SK-N-SH (cell line): ENCODE results near the gene ASAP3. TPM values are rescaled to one million over a fixed set of nuclear protein-coding genes. Genes with fewer than 3 reads are reported as not detected.

Source experiments
- CTCF ChIA-PET: fragments of 300-600, 350-600 bp; formaldehyde crosslinking; extraction: SDS; loops from one replicate; lab custom pipeline; 2021; lab: Yijun Ruan, JAX
- POLR2A ChIA-PET: fragments of 350-600 bp; sonication (Branson Sonifier 250); formaldehyde crosslinking; extraction: SDS; loops from one replicate; lab custom pipeline; 2020; ENCODE audit warnings: antibody characterized with exemption, inconsistent platforms; lab: Yijun Ruan, JAX
- DNase-seq: peaks from one replicate; pipeline ENCODE4 v3.0.0; 2012
- H2AFZ ChIP-seq: fragments of 200-600 bp; sonication (generic); 2 replicates; pipeline ENCODE4 v1.8.1; 2016; ENCODE audit warnings: antibody characterized with exemption, mild to moderate bottlenecking, low read depth
- H3F3A ChIP-seq: fragments of 200-600 bp; sonication (generic); replicated peaks from 2 replicates; pipeline ENCODE3; 2016; ENCODE audit warnings: antibody characterized with exemption, mild to moderate bottlenecking; ENCODE audit not compliant: insufficient read depth
- H3K27ac ChIP-seq, 2 experiments: fragments of 200-500 bp in 1 of 2; fragments of 200-600 bp in 1 of 2; sonication (Bioruptor generic) in 1 of 2; sonication (generic), shearing (Covaris generic) in 1 of 2; 2 replicates each; pipeline versions ENCODE4 v1.5.1 to v1.6.1; 2014 to 2016; ENCODE audit warnings: low read depth in 2 of 2, inconsistent platforms in 1 of 2, low read length in 1 of 2, mild to moderate bottlenecking in 1 of 2, mixed read lengths in 1 of 2
- H3K27me3 ChIP-seq: fragments of 200-600 bp; sonication (generic), shearing (Covaris generic); 2 replicates; pipeline ENCODE4 v1.6.1; 2016; ENCODE audit warnings: mixed run types; ENCODE audit not compliant: insufficient read depth
- H3K36me3 ChIP-seq, 2 experiments: fragments of 200-500 bp in 1 of 2; fragments of 200-600 bp in 1 of 2; sonication (Bioruptor generic) in 1 of 2; sonication (generic) in 1 of 2; replicated peaks in 1 of 2; 2 replicates each; pipeline versions ENCODE3 to v1.5.1; 2014 to 2016; ENCODE audit warnings: low read length in 1 of 2, mild to moderate bottlenecking in 1 of 2; ENCODE audit not compliant: insufficient read depth in 2 of 2, control insufficient read depth in 1 of 2
- H3K4me1 ChIP-seq, 2 experiments: fragments of 200-500 bp in 1 of 2; fragments of 200-600 bp in 1 of 2; sonication (Bioruptor generic) in 1 of 2; sonication (generic), shearing (Covaris generic) in 1 of 2; 2 replicates each; pipeline versions ENCODE4 v1.5.1 to v1.6.1; 2014 to 2016; ENCODE audit warnings: low read depth in 1 of 2, low read length in 1 of 2, mixed run types in 1 of 2; ENCODE audit not compliant: insufficient read depth in 2 of 2, control insufficient read depth in 1 of 2
- H3K4me2 ChIP-seq: fragments of 200-600 bp; sonication (generic), shearing (Covaris generic); 2 replicates; pipeline ENCODE4 v1.6.1; 2017; ENCODE audit warnings: mixed run types
- H3K4me3 ChIP-seq, 2 experiments: fragments of 200-500 bp in 1 of 2; fragments of 200-600 bp in 1 of 2; sonication (Bioruptor generic) in 1 of 2; sonication (generic), shearing (Covaris generic) in 1 of 2; 2 replicates each; pipeline versions ENCODE4 v1.5.1 to v1.8.1; 2014 to 2016; ENCODE audit warnings: low read depth in 2 of 2, inconsistent platforms in 1 of 2, low read length in 1 of 2, mild to moderate bottlenecking in 1 of 2, mixed read lengths in 1 of 2, moderate library complexity in 1 of 2
- H3K79me2 ChIP-seq: fragments of 200-600 bp; sonication (generic); 2 replicates; pipeline ENCODE4 v1.8.1; 2017; ENCODE audit warnings: mild to moderate bottlenecking; ENCODE audit not compliant: insufficient read depth
- H3K9ac ChIP-seq: fragments of 200-600 bp; sonication (generic); 2 replicates; pipeline ENCODE4 v1.6.1; 2017; ENCODE audit warnings: mixed run types
- H3K9me2 ChIP-seq: fragments of 200-600 bp; sonication (generic); 2 replicates; pipeline ENCODE4 v1.6.1; 2017; ENCODE audit warnings: mixed run types
- H3K9me3 ChIP-seq: fragments of 200-600 bp; sonication (generic); 2 replicates; pipeline ENCODE4 v1.6.1; 2017; ENCODE audit warnings: mixed run types, mild to moderate bottlenecking, moderate library complexity
- H4K20me1 ChIP-seq: fragments of 200-600 bp; sonication (generic); 2 replicates; pipeline ENCODE4 v1.6.1; 2017; ENCODE audit warnings: mild to moderate bottlenecking, mixed run types; ENCODE audit not compliant: insufficient read depth
- EZH2phosphoT487 ChIP-seq: fragments of 200-600 bp; sonication (generic); IDR thresholded peaks from 2 replicates; pipeline ENCODE4 v1.6.1; 2017; ENCODE audit warnings: low read depth, mixed run types, mild to moderate bottlenecking, antibody characterized with exemption, moderate library complexity, borderline replicate concordance
- FOSL2 ChIP-seq: IDR thresholded peaks from 2 replicates; pipeline ENCODE4 v1.4.0; 2012; ENCODE audit warnings: low read depth, mild to moderate bottlenecking, moderate library complexity, borderline replicate concordance
- FOXJ3 ChIP-seq: sonication (generic); formaldehyde crosslinking; IDR thresholded peaks from 2 replicates; pipeline ENCODE4 v1.5.1; 2020; ENCODE audit warnings: mild to moderate bottlenecking, missing genetic modification reagents
- FOXM1 ChIP-seq: IDR thresholded peaks from 2 replicates; pipeline ENCODE4 v1.4.0; 2012; ENCODE audit warnings: low read depth, mild to moderate bottlenecking
- GATA2 ChIP-seq: sonication (generic); formaldehyde crosslinking; IDR thresholded peaks from 2 replicates; pipeline ENCODE4 v1.5.0; 2020; ENCODE audit warnings: mild to moderate bottlenecking, missing genetic modification reagents
- IRF3 ChIP-seq: fragments of 150-350 bp; IDR thresholded peaks from 2 replicates; pipeline ENCODE4 v1.6.1; 2016; ENCODE audit warnings: mild to moderate bottlenecking, low read depth, low read length
- MEF2A ChIP-seq: IDR thresholded peaks from 2 replicates; pipeline ENCODE4 v1.4.0; 2012; ENCODE audit warnings: low read depth, borderline replicate concordance
- POLR2AphosphoS5 ChIP-seq: IDR thresholded peaks from 2 replicates; pipeline ENCODE4 v1.6.1; 2012; ENCODE audit warnings: low read depth, low read length
- RAD21 ChIP-seq: IDR thresholded peaks from 2 replicates; pipeline ENCODE4 v1.6.1; 2012; ENCODE audit warnings: mild to moderate bottlenecking, low read length
- RFX5 ChIP-seq: IDR thresholded peaks from 2 replicates; pipeline ENCODE4 v1.6.1; 2012; ENCODE audit warnings: mild to moderate bottlenecking, improper control_type of control experiment, low read length
- TCF12 ChIP-seq: IDR thresholded peaks from 2 replicates; pipeline ENCODE4 v1.4.0; 2012
- TEAD4 ChIP-seq: IDR thresholded peaks from 2 replicates; pipeline ENCODE4 v1.4.0; 2012; ENCODE audit warnings: mild to moderate bottlenecking, borderline replicate concordance; ENCODE audit not compliant: insufficient read depth
- USF2 ChIP-seq: fragments of 150-350 bp; IDR thresholded peaks from 2 replicates; pipeline ENCODE4 v1.6.1; 2017; ENCODE audit warnings: antibody characterized with exemption, low read length, low read depth, borderline replicate concordance
- WGBS: methylation state at CpG from one replicate; pipeline ENCODE4 v1.1.6; 2017; ENCODE audit warnings: low lambda C conversion rate; 5-methylcytosine and 5-hydroxymethylcytosine counted together
- polyA plus RNA-seq, 3 experiments: library from polyadenylated mRNA; depleted of rRNA; stranded (reverse); fragments of >200 nt; gene quantifications; 2 replicates each; pipeline ENCODE4 v1.2.3, GENCODE V29; 2012
- TF ChIP-seq, protein P1 (sequence below): IDR thresholded peaks from 2 replicates; pipeline ENCODE4 v1.4.0; 2012; ENCODE audit warnings: low read depth, borderline replicate concordance
- TF ChIP-seq, protein P2 (sequence below): IDR thresholded peaks from 2 replicates; pipeline ENCODE4 v1.6.1; 2012; ENCODE audit warnings: mild to moderate bottlenecking, low read depth, low read length, moderate library complexity

ASAP3 gene
- polyA plus RNA-seq, 1 of the 3 experiments (the other 2 are of a cell fraction) = 19.6 TPM

- WGBS = 90% methylated on average over 46 of the region's 84 CpGs
Observed at GRCh38 chr1:23424293-23425192, 59.4 kb downstream of the ASAP3 start, which contains the start of gene TCEA3. TCEA3 (minus strand) TSS chr1:23424748; CDS start chr1:23424633, 115 bp downstream.

More at GRCh38 chr1:23424293-23425192, 59.4 kb downstream of the ASAP3 start, which contains the start of gene TCEA3:
- peaks cover 0 to 11% of the 10 kb centered on the region in 2 experiments for H3K36me3 ChIP-seq
- no peaks in the 10 kb centered on the region for H3K9me3 ChIP-seq
- no peaks in the 10 kb centered on the region for H3F3A ChIP-seq
- no peak within 1 kb of the TSS for H3K9ac ChIP-seq
- DNase-seq = peak; percentile 41
- H3K79me2 ChIP-seq = no peaks in the 10 kb centered on the region
- no peaks in the 10 kb centered on the region for H3K9me2 ChIP-seq
- CTCF ChIA-PET = no interaction called here
- peaks cover 0 to 18% of the 10 kb centered on the region in 2 experiments; a peak in 1 of 4 replicates for H3K4me1 ChIP-seq
- no peak within 1 kb of the TSS for H3K4me3 ChIP-seq
- no peaks in the 10 kb centered on the region for H3K27me3 ChIP-seq
- H3K27ac ChIP-seq = no peak within 1 kb of the TSS
- TF ChIP-seq, protein P1, sequence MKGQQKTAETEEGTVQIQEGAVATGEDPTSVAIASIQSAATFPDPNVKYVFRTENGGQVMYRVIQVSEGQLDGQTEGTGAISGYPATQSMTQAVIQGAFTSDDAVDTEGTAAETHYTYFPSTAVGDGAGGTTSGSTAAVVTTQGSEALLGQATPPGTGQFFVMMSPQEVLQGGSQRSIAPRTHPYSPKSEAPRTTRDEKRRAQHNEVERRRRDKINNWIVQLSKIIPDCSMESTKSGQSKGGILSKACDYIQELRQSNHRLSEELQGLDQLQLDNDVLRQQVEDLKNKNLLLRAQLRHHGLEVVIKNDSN = no peak
- TF ChIP-seq RFX5 (no peak), TCF12 (no peak), EZH2phosphoT487 (no peak), USF2 (no peak), FOSL2 (no peak), TEAD4 (no peak), FOXM1 (no peak), MEF2A (no peak), RAD21 (no peak), IRF3 (no peak), GATA2 (no peak), POLR2AphosphoS5 (no peak), FOXJ3 (no peak)
- TF ChIP-seq, protein P2, sequence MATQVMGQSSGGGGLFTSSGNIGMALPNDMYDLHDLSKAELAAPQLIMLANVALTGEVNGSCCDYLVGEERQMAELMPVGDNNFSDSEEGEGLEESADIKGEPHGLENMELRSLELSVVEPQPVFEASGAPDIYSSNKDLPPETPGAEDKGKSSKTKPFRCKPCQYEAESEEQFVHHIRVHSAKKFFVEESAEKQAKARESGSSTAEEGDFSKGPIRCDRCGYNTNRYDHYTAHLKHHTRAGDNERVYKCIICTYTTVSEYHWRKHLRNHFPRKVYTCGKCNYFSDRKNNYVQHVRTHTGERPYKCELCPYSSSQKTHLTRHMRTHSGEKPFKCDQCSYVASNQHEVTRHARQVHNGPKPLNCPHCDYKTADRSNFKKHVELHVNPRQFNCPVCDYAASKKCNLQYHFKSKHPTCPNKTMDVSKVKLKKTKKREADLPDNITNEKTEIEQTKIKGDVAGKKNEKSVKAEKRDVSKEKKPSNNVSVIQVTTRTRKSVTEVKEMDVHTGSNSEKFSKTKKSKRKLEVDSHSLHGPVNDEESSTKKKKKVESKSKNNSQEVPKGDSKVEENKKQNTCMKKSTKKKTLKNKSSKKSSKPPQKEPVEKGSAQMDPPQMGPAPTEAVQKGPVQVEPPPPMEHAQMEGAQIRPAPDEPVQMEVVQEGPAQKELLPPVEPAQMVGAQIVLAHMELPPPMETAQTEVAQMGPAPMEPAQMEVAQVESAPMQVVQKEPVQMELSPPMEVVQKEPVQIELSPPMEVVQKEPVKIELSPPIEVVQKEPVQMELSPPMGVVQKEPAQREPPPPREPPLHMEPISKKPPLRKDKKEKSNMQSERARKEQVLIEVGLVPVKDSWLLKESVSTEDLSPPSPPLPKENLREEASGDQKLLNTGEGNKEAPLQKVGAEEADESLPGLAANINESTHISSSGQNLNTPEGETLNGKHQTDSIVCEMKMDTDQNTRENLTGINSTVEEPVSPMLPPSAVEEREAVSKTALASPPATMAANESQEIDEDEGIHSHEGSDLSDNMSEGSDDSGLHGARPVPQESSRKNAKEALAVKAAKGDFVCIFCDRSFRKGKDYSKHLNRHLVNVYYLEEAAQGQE = no peak
- TF ChIP-seq, all 33 proteins: peak for 0
- Histone ChIP-seq H3K4me2 (no peak within 1 kb of the TSS), H2AFZ (no peak within 1 kb of the TSS), H4K20me1 (no peaks in the 10 kb centered on the region)
- POLR2A ChIA-PET = interaction anchor here (0.6 kb wide), 1 partner anchor 69 kb away, joined by 3 read pairs; no protein-coding TSS in a partner anchor
